SU-DHL-6 (cell line): ENCODE data around the gene IL22RA2.

ENCODE experiments used
- CTCF ChIP-seq: fragments of 200-600 bp; sonication (generic); IDR thresholded peaks from one replicate; pipeline ENCODE4 v1.5.1; 2017; ENCODE audit warnings: antibody characterized with exemption, mild to moderate bottlenecking, low read length, moderate library complexity; ENCODE audit not compliant: insufficient read depth, poor library complexity, severe bottlenecking
- EZH2phosphoT487 ChIP-seq: fragments of 200-600 bp; sonication (generic), shearing (Covaris generic); conservative IDR thresholded peaks from 2 replicates; pipeline ENCODE4 v1.6.1; 2018; ENCODE audit warnings: mild to moderate bottlenecking, antibody characterized with exemption, low read length, moderate library complexity, mixed read lengths

GRCh38 chr6:137116807-137117206 is 56.6 kb downstream of the IL22RA2 start:
- TF ChIP-seq CTCF (no peak), EZH2phosphoT487 (no peak)
